Keratinocyte (primary cell): ENCODE data around the gene RAB29. TPM values are rescaled to one million over a fixed set of nuclear protein-coding genes. Genes with fewer than 3 reads are reported as not detected.

Source experiments
- DNase-seq: peaks from one replicate; pipeline ENCODE4 v3.0.0-alpha.2; 2011; ENCODE audit warnings: low read depth, missing footprints, low spot score
- FAIRE-seq: peaks from 2 replicates; lab custom pipeline; 2011; peaks lifted over from hg19 to GRCh38; lab: Jason Lieb, UNC
- H2AFZ ChIP-seq: 2 replicates; pipeline ENCODE4 v1.6.0; 2012; ENCODE audit warnings: low read length, control low read depth, inconsistent platforms; ENCODE audit not compliant: control insufficient read depth
- H3K27ac ChIP-seq: 2 replicates; pipeline ENCODE4 v1.5.1; 2011; ENCODE audit warnings: low read length; ENCODE audit not compliant: control insufficient read depth, insufficient read depth
- H3K27me3 ChIP-seq: 3 replicates; pipeline ENCODE4 v1.6.0; 2011; ENCODE audit warnings: low read length; ENCODE audit not compliant: control insufficient read depth, insufficient read depth; ENCODE audit errors: extremely low read depth
- H3K36me3 ChIP-seq, 2 experiments: 2 replicates in 1 of 2; 3 replicates in 1 of 2; pipeline ENCODE4 v1.5.1; 2011; ENCODE audit warnings: low read length in 2 of 2, mild to moderate bottlenecking in 1 of 2; ENCODE audit not compliant: control insufficient read depth in 2 of 2, insufficient read depth in 2 of 2; ENCODE audit errors: extremely low read depth in 1 of 2
- H3K4me1 ChIP-seq: 3 replicates; pipeline ENCODE4 v1.5.1; 2011; ENCODE audit warnings: low read length; ENCODE audit not compliant: control insufficient read depth, insufficient read depth; ENCODE audit errors: extremely low read depth
- H3K4me2 ChIP-seq: 3 replicates; pipeline ENCODE4 v1.6.0; 2011; ENCODE audit warnings: low read depth, low read length; ENCODE audit not compliant: control insufficient read depth, insufficient read depth; ENCODE audit errors: extremely low read depth
- H3K4me3 ChIP-seq, 3 experiments: fragments of 200-600 bp in 1 of 3; sonication (generic) in 1 of 3; 2 replicates in 2 of 3; 3 replicates in 1 of 3; pipeline ENCODE4 v1.5.1; 2011 to 2016; ENCODE audit warnings: low read length in 3 of 3, mild to moderate bottlenecking in 3 of 3, control low read depth in 2 of 3, inconsistent platforms in 1 of 3, low read depth in 1 of 3, mixed read lengths in 1 of 3, mixed run types in 1 of 3, moderate library complexity in 1 of 3; ENCODE audit not compliant: control insufficient read depth in 2 of 3, insufficient read depth in 2 of 3; ENCODE audit errors: extremely low read depth in 1 of 3
- H3K79me2 ChIP-seq: 2 replicates; pipeline ENCODE4 v1.6.0; 2012; ENCODE audit warnings: low read length; ENCODE audit not compliant: control insufficient read depth, insufficient read depth
- H3K9ac ChIP-seq: 3 replicates; pipeline ENCODE4 v1.6.0; 2011; ENCODE audit warnings: low read length; ENCODE audit not compliant: control insufficient read depth, insufficient read depth; ENCODE audit errors: extremely low read depth
- H3K9me1 ChIP-seq: 3 replicates; pipeline ENCODE4 v1.6.0; 2011; ENCODE audit warnings: low read length; ENCODE audit not compliant: control insufficient read depth, insufficient read depth; ENCODE audit errors: extremely low read depth
- H3K9me3 ChIP-seq: 2 replicates; pipeline ENCODE4 v1.5.1; 2012; ENCODE audit warnings: low read depth, low read length; ENCODE audit not compliant: control insufficient read depth
- H4K20me1 ChIP-seq: 3 replicates; pipeline ENCODE4 v1.6.0; 2011; ENCODE audit warnings: low read length; ENCODE audit not compliant: control insufficient read depth, insufficient read depth; ENCODE audit errors: extremely low read depth
- CTCF ChIP-seq, 3 experiments: IDR thresholded peaks in 1 of 3; conservative IDR thresholded peaks in 1 of 3; optimal IDR thresholded peaks in 1 of 3; 2 replicates in 2 of 3; 3 replicates in 1 of 3; pipeline versions ENCODE3 to v1.5.1; 2011; ENCODE audit warnings: low read length in 3 of 3, mild to moderate bottlenecking in 3 of 3, moderate library complexity in 2 of 3, control low read depth in 1 of 3, inconsistent platforms in 1 of 3; ENCODE audit not compliant: insufficient read depth in 2 of 3; ENCODE audit errors: extremely low read depth in 1 of 3
- EZH2 ChIP-seq: IDR thresholded peaks from one replicate; pipeline ENCODE4 v1.6.1; 2012; ENCODE audit warnings: inconsistent platforms, mild to moderate bottlenecking, low read length, moderate library complexity
- dilution Hi-C: fragments of 300-500 bp; cut with MboI; formaldehyde crosslinking; loops from one replicate; pipeline ENCODE4 v1.7.0; 2020; ENCODE audit warnings: low sequenced_read_pairs; ENCODE audit not compliant: extremely low pct_ligation_motif_present
- polyA plus RNA-seq, 5 experiments: library from polyadenylated mRNA; depleted of rRNA in 3 of 5; stranded (reverse) in 3 of 5; stranded (forward) in 1 of 5; unstranded in 1 of 5; fragments of >200 nt; gene quantifications; 1 replicate in 1 of 5; 2 replicates in 3 of 5; 3 replicates in 1 of 5; pipeline versions ENCODE4 v1.2.1 to v1.2.3, GENCODE V29; 2011 to 2012; ENCODE audit warnings: missing spikeins in 2 of 5, low read depth in 1 of 5, low replicate concordance in 1 of 5

Gene RAB29
- polyA plus RNA-seq, 1 donor (not counting 4 experiments of a cell fraction or from before 2014, with no cell fraction given), result 26.7 TPM

GRCh38 chr1:205766570-205766969 is 8.7 kb downstream of the RAB29 start:
- no peak overlapping the region for H2AFZ ChIP-seq
- no peaks in the 10 kb centered on the region for H3K27me3 ChIP-seq
- TF ChIP-seq CTCF (optimal IDR thresholded peaks at IDR 0.05 in 1 of 3, IDR thresholded peaks at IDR 0.05 in 1 of 3, conservative IDR thresholded peaks at IDR 0.05 in 1 of 3; ENCODE audit: extremely low read depth in 1 of 3, insufficient read depth in 2 of 3, low read length in 3 of 3) (no peak), EZH2 (no peak)
- dilution Hi-C loops, result no loop called here
- H3K9me1 ChIP-seq, result no peaks in the 10 kb centered on the region
- no peak overlapping the region for H3K4me2 ChIP-seq
- H4K20me1 ChIP-seq, result no peaks in the 10 kb centered on the region
- no peak overlapping the region for H3K4me3 ChIP-seq
- no peaks in the 10 kb centered on the region for H3K9me3 ChIP-seq
- no peak overlapping the region for H3K27ac ChIP-seq
- FAIRE-seq, result peak; percentile 13
- peaks cover 2 to 8% of the 10 kb centered on the region in 2 experiments for H3K36me3 ChIP-seq
- no peak overlapping the region for H3K9ac ChIP-seq
- H3K79me2 ChIP-seq, result no peaks in the 10 kb centered on the region
- H3K4me1 ChIP-seq, result peaks cover 10% of the 10 kb centered on the region
- no peak for DNase-seq

- Histone ChIP-seq H4K20me1 (no peaks in the 10 kb centered on the region), H3K9me3 (no peaks in the 10 kb centered on the region), H3K27ac (no peak overlapping the region), H3K27me3 (no peaks in the 10 kb centered on the region), H3K9me1 (no peaks in the 10 kb centered on the region), H3K79me2 (no peaks in the 10 kb centered on the region), H3K4me3 (no peak overlapping the region), H3K36me3 (peaks cover 2 to 8% of the 10 kb centered on the region in 2 experiments), H3K4me1 (peaks cover 10% of the 10 kb centered on the region), H3K9ac (no peak overlapping the region), H2AFZ (no peak overlapping the region), H3K4me2 (no peak overlapping the region)
- FAIRE-seq (no peak), DNase-seq (no peak)
- no peak for TF ChIP-seq CTCF (optimal IDR thresholded peaks at IDR 0.05 in 1 of 3, IDR thresholded peaks at IDR 0.05 in 1 of 3, conservative IDR thresholded peaks at IDR 0.05 in 1 of 3; ENCODE audit: extremely low read depth in 1 of 3, insufficient read depth in 2 of 3, low read length in 3 of 3)
- no peak for TF ChIP-seq EZH2
- dilution Hi-C loops, result no loop called here
Observed at GRCh38 chr1:205766038-205766437, 9.2 kb downstream of the RAB29 start.
